RPMI8226 (cell line): ENCODE data around the gene LEKR1.
"Not testable (repeated sequence)": the region's sequence is repeated elsewhere in the genome, so short reads cannot be mapped to it uniquely, and the experiment has no call there.

Experiments
- DNase-seq: peaks from one replicate; pipeline ENCODE4 v3.0.0-alpha.2; 2015

Gene LEKR1

GRCh38 chr3:156910831-156911230 is 84.7 kb downstream of the LEKR1 start:
- not testable (repeated sequence) for DNase-seq

- not testable (repeated sequence) for DNase-seq
Measured at GRCh38 chr3:156914300-156914699, 88.1 kb downstream of the LEKR1 start.

GRCh38 chr3:156915372-156915771 is 89.2 kb downstream of the LEKR1 start:
- DNase-seq: no peak

DNA sequence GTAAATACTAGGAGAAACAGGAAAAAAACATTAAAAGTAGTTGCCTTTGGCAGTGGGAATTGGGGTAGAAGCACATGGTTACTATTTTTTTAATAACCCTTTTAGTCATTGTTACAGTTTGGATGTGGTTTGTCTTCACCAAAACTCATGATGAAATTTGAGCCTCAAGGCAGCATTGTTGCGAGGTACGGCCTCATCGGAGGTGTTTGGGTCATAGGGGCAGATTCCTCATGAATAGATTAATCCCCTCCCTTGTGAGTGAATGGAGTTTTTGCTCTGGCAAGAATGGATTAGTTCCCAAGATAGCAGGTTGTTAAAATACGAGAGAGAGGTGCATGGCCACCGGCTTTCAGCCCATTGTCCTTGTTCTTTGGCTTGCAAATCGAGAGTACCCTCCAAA is 92.6 kb downstream of the LEKR1 start:
- no peak for DNase-seq

GRCh38 chr3:156919818-156920217 is 93.7 kb downstream of the LEKR1 start:
- DNase-seq: no peak

DNA sequence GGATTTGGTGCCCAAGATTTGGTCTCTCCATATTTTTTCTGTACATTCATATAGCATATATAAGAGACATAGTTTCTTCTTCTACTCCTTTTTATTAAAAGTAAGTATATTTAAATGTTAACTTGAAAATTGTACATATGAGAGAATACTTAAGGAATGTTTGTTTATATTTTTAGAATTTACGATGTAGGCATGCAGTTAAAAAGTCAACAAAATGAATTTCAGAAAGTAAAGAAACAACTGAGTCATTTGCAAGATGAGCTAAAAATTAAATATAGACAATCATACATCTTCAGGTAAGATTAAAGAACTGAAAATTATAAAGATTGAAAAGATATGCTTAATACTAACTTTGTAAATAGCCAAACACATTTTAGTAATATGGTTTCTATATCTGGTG is 94.2 kb downstream of the LEKR1 start:
- DNase-seq: no peak

GRCh38 chr3:156923349-156923748 is 97.2 kb downstream of the LEKR1 start:
- no peak for DNase-seq

DNA sequence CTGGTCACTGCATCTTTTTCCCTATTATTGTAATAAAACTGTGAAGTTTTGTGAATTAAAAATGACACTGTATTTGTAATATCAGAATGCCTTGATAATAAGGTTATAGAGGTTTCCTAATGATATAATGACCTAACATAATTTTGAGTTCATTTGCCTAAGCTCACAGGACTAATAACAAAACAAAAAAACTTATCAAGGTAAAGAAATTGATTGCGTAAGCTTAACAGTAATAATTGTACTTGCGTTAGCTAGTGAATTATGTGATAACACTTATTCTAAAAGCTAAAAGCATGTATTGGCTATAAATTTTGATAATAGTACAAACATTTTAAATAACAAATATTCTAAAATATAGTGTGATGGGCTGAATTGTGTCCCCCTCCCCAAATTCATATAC is 112.6 kb downstream of the LEKR1 start:
- DNase-seq: no peak

DNA sequence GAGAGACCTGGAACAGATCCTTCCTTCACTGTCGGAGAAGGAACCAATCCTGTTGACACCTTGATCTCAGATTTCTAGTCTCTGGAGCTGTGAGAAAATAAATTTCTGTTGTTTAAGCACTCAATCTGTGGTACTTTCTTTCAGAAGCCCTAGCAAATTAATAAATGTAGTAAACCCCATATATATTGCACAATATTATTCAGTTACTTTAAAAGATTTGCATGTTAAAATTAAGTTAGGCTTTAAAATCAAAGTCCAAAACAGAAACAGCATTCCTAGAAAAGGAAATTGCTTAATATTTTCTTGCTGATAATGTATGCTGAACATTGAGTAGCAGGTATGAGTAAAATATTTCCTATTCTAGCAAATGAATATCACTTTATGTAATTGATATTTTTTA is 113.2 kb downstream of the LEKR1 start:
- no peak for DNase-seq

- DNase-seq: no peak
Measured at GRCh38 chr3:156941311-156941710, 115.2 kb downstream of the LEKR1 start.

GRCh38 chr3:156948402-156949210 is 122.5 kb downstream of the LEKR1 start:
- no peak for DNase-seq

DNA sequence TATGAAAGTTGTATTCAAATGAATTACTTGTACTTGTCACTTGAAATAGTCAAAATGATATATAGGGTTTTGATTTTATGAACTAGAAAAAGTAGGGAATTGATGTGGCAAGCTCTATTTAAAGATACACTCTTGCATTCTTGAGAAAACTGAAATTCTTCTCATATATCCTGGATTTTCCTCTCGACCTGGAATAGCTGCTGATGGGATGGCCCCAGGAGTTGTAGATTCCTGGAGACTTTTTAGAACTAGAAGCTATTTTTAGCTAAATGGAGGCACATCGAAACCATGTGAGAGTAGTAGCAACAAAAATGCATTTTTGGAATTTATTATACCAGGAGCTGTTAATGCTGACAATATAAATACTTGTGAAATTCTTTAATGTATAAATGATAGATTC is 125.9 kb downstream of the LEKR1 start:
- DNase-seq: no peak

GRCh38 chr3:156957715-156958114 is 131.6 kb downstream of the LEKR1 start:
- no peak for DNase-seq

DNA sequence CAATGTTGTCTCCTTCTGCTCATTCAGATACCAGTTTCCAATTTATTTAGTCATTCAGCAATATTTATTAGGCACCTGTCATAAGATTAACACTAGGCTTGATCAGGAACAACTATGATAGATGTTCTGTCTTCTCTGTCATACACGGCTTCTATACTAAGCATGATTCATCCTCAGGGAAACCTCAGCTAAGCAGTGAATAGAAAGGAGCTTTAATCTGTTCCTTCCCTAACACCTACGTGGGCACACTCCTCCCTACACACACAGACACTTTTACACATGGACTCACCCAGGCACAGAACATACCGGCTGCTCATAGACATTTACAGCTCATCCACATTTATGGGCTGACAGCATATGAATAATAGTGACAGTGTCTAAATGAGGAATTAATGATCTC is 136.9 kb downstream of the LEKR1 start:
- no peak for DNase-seq

DNA sequence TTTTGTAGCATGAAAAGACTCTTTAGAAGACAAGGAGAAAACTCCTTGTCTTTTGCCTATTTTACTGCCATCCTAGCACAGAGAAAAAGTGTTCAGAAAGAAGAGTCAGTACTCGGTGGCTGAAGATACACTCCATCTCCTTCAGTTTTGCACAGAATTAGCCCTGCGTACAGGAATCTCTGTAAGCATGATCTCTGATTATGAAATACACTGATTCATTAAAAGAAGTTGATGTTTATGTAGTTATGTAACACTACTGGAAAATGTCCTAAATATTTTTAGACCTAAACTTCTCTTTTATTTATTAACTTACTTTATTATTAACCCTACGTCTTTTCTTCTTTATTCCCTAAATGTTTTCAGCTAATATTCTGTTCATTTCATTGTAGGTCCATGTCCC is 138.4 kb downstream of the LEKR1 start:
- DNase-seq: no peak

GRCh38 chr3:156966349-156966748 is 140.2 kb downstream of the LEKR1 start:
- not testable (repeated sequence) for DNase-seq

DNA sequence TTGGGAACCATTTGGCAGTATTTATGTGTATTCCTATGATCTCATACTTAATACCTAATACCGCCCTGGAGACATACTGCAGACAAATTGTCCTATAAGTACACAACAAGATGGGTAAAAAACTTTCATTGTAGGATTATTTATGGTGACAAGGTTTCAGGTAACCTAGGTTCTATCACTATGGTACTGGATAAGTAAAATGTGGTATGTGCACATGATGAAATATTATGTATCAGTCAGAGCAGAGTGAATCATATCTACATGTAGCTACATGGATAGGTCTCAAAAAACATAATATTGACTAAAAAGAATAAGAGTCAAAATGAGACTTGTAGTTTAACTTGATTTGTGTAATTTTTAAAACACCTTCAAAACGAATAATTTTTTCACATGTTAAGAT is 147.8 kb downstream of the LEKR1 start:
- no peak for DNase-seq

- DNase-seq: no peak
Measured at GRCh38 chr3:156974931-156975330, 148.8 kb downstream of the LEKR1 start.

GRCh38 chr3:156975721-156976120 is 149.6 kb downstream of the LEKR1 start:
- DNase-seq: no peak

DNA sequence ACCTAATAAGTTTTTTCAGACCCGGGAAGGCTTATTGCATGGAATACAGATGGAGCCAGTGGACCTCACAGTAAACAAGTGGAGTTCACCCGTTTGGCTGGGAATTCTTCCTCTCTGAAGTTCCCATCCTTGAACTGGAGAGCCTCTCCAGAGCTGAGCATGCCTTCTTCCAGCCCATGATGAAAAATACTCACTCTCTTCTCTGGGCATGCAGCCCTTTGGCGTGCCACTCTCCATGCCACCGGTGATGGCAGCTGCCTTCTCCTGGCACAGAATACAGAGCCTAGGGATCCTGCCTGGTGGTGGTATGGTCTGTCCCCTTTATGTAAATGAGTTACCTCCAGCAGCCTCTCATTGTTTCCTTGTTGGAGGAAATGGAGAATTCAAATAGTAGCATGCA is 150.8 kb downstream of the LEKR1 start:
- no peak for DNase-seq

GRCh38 chr3:156978481-156978961 is 152.4 kb downstream of the LEKR1 start:
- DNase-seq: peak; percentile 78

GRCh38 chr3:156981005-156981404 is 154.9 kb downstream of the LEKR1 start:
- DNase-seq: no peak

DNA sequence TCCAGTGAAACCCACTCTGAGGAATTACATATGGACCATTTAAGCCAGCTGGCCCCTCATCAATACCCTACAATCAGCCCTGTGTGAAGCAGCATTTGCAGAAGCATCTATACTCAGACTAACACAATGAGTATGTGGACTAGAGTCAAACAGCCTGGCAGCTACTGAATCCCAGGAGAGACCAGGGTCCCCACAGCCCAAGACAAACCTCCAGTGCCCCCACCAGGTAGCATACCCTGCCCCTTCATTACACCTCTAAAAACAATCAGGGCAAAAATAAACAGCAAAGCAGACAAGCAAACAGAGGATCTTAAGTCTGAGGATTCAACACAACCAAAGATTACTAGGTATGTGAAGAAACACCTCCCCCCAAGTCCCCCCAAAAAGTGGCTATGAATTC is 157.4 kb downstream of the LEKR1 start:
- DNase-seq: no peak

- no peak for DNase-seq
Measured at GRCh38 chr3:156985711-156986110, 159.6 kb downstream of the LEKR1 start.

DNA sequence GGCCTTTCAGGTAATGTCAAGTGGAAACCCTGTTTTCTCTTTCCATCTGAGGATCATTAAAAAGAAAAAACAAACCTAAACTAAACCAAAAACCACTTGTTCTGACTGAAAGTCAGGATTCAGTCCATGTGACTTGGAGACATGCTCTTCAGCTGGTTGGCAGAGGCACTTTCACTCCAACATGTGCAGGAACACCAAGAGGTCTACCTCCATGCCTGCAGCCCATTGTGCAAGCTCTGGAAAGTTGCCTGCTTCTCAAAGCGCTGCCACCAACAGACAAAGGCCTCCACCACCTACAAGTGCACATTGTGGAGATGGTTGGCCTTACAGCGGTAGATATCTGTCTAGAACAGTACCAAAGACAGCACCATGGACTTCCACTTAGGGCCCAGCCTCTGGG is 161.8 kb downstream of the LEKR1 start:
- DNase-seq: no peak
